Upper lobe of right lung (tissue), 1 donor: Measurements from ENCODE around the gene KCNT2. TPM values are rescaled to one million over a fixed set of nuclear protein-coding genes. Genes with fewer than 3 reads are reported as not detected.
A peak's percentile ranks its signal among the peaks of the same experiment; 100 is the strongest.

ENCODE experiments used
- ATAC-seq: fragments of 200-7000 bp; cut with Tn5 transposase; one replicate; pipeline ENCODE4 v1.9.1; 2020; ENCODE audit warnings: mild to moderate bottlenecking, moderate library complexity
- DNase-seq: peaks from one replicate; pipeline ENCODE4 v3.0.0-alpha.2; 2020
- H3K27ac ChIP-seq: fragments of 200-600 bp; one replicate; pipeline ENCODE4 v1.8.0; 2022
- H3K27me3 ChIP-seq: fragments of 200-600 bp; one replicate; pipeline ENCODE4 v1.8.0; 2022; ENCODE audit warnings: mild to moderate bottlenecking
- H3K36me3 ChIP-seq: fragments of 200-600 bp; one replicate; pipeline ENCODE4 v1.8.0; 2022
- H3K4me1 ChIP-seq: fragments of 200-600 bp; one replicate; pipeline ENCODE4 v1.8.0; 2022
- H3K4me3 ChIP-seq: fragments of 200-600 bp; one replicate; pipeline ENCODE4 v1.8.0; 2022; ENCODE audit warnings: mild to moderate bottlenecking
- H3K9me3 ChIP-seq: fragments of 200-600 bp; one replicate; pipeline ENCODE4 v1.8.0; 2022
- CTCF ChIP-seq: fragments of 200-600 bp; IDR thresholded peaks from one replicate; pipeline ENCODE4 v1.8.0; 2022; ENCODE audit warnings: antibody characterized with exemption
- intact Hi-C: fragments of 100-400 bp; cut with DNase I; formaldehyde crosslinking; loops from one replicate; pipeline ENCODE4 v1.11.0; 2022
- total RNA-seq: library from RNA; stranded (reverse); fragmentation: NEBNext Ultra II Directional; extraction: Animal tissue kit (Norgen Biotek cat#: 25700); gene quantifications from one replicate; pipeline ENCODE4 v1.2.1, GENCODE V29; 2021
- donor health status: DM: no; HTN: yes; CAD: no; lungs with severe emphysema.

The KCNT2 gene
- total RNA-seq, 1 donor from 2014 or later = 8.1 TPM

DNA sequence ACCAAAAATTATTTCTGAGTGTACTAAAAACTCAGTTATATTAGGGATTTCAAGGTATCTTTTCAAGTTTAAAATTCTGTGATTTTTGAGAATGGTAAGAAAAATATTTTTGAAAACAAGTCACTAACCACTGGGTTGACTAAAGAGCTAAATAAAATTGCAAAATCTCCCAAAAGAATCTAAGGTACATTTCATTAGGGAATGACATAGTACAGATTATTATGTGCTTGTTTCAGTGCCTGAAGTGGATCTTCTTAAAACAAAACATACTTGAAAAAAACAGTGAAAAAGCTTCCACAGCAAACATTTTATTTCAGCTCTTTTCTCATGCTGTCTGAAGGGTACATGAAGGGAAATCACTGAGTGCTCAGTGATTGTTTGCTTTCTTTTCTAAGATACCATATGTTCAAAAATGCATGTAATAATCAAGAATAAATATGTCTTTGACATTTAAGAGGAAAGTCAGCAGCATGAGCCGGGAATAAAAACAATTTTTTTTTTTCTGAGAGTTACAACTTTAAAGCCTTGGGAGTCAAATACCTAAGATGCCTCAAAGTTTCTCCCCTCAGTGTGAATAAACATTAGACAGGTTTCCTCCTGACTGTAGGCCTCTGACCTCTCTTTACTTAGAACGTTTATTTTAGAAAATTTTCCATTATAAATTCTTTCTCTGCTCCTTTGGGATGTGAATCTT lies 200.7 kb downstream of the KCNT2 start:
- ATAC-seq (peak; percentile 37), DNase-seq (no peak)
- H3K4me3 ChIP-seq = no peak overlapping the region
- no peaks in the 10 kb centered on the region for H3K36me3 ChIP-seq
- intact Hi-C loops = no loop called here
- TF ChIP-seq CTCF = no peak
- no peaks in the 10 kb centered on the region for H3K4me1 ChIP-seq
- no peaks in the 10 kb centered on the region for H3K27me3 ChIP-seq
- peak overlapping the region; percentile 14 for H3K27ac ChIP-seq
- H3K9me3 ChIP-seq = no peaks in the 10 kb centered on the region

- H3K27me3 ChIP-seq = no peaks in the 10 kb centered on the region
- no peaks in the 10 kb centered on the region for H3K9me3 ChIP-seq
- intact Hi-C loops = no loop called here
- no peak overlapping the region for H3K4me3 ChIP-seq
- H3K27ac ChIP-seq = no peak overlapping the region
- no peak for TF ChIP-seq CTCF
- DNase-seq (no peak), ATAC-seq (no peak)
- H3K4me1 ChIP-seq = no peaks in the 10 kb centered on the region
- no peaks in the 10 kb centered on the region for H3K36me3 ChIP-seq
Observed at GRCh38 chr1:196405839-196406238, 202.4 kb downstream of the KCNT2 start.

- H3K27me3 ChIP-seq = no peaks in the 10 kb centered on the region
- intact Hi-C loops = no loop called here
- DNase-seq (no peak), ATAC-seq (peak; percentile 64)
- no peaks in the 10 kb centered on the region for H3K9me3 ChIP-seq
- H3K36me3 ChIP-seq = no peaks in the 10 kb centered on the region
- peak overlapping the region; percentile 14 for H3K4me3 ChIP-seq
- no peaks in the 10 kb centered on the region for H3K4me1 ChIP-seq
- H3K27ac ChIP-seq = no peak overlapping the region
- no peak for TF ChIP-seq CTCF
Observed at GRCh38 chr1:196403803-196404690, 204.2 kb downstream of the KCNT2 start.

DNA sequence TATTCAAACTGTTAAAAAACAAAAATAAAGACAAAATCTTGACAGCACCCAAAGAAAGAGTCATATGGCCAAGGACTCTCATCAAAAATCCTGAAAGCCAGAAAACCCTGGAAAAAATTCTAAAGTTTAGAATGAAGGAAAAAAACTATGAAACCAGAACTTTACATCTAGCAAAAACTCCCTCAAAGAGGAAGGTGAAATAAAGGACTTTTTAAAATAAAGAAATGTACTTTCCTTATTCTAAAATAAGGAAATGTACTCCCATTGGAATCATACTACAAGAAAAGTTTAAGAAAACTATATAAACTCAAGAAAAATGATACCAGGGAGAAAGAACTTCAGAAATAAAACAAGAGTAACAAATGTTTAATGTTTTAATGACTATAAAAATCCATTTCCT lies 206.3 kb downstream of the KCNT2 start:
- H3K27ac ChIP-seq = peak overlapping the region; percentile 18
- intact Hi-C loops = no loop called here
- no peaks in the 10 kb centered on the region for H3K36me3 ChIP-seq
- TF ChIP-seq CTCF = no peak
- ATAC-seq = no peak
- DNase-seq = no peak
- H3K27me3 ChIP-seq = no peaks in the 10 kb centered on the region
- peak overlapping the region; percentile 2 for H3K4me3 ChIP-seq
- H3K4me1 ChIP-seq = no peaks in the 10 kb centered on the region
- no peaks in the 10 kb centered on the region for H3K9me3 ChIP-seq

- Histone ChIP-seq H3K9me3 (no peaks in the 10 kb centered on the region), H3K36me3 (no peaks in the 10 kb centered on the region), H3K27me3 (no peaks in the 10 kb centered on the region), H3K4me3 (peak overlapping the region; percentile 2), H3K4me1 (no peaks in the 10 kb centered on the region), H3K27ac (peak overlapping the region; percentile 18)
- no peak for DNase-seq
- intact Hi-C loops = no loop called here
- ATAC-seq = no peak
- TF ChIP-seq CTCF = no peak
Observed at GRCh38 chr1:196401452-196401833, 206.8 kb downstream of the KCNT2 start.
